ENCODE measurements around the gene STAM2. TPM values are rescaled to one million over a fixed set of nuclear protein-coding genes. Genes with fewer than 3 reads are reported as not detected.

The STAM2 gene
- total and polyA plus RNA-seq, 2 of the 13 experiments (the other 11 are each of a cell fraction or from before 2014, with no cell fraction given) = 14.7 to 24.1 TPM

DNA sequence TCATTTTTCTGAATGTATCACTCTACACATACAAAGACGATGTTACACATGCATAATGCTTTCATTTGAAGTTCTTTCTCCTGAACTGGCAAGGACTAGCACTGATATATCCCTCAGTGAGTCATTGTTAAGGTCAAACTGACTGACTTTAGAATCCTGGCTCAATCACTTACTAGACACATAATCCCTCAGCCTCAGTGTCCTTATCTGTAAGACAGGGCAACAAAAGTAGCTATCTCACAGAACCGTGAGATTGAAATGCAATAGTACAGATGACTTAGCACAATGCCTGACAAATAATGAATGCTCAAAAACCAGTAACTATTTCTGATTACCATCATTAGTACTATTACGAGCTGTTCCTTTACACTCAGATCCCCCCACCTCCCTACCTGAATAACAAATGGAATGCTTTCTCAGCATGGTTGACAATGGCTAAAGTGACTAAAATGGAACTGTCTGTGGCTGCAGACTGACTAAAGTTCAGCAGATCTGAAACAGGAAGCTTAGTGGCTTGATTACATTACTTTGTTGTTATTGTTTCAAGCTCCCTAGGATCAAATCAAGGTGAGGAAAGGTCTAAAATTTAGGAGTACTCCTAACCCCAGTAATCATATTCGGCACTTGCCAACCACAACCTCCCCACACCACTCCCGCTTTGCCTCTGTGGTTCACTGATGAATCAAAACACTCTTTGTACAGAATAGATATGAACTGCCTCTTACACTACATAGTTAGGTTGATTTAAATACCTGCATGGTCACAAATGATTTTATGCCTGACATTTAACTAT is 40.9 kb downstream of the STAM2 start:
- Histone ChIP-seq H3K27me3 (ENCODE audit: control insufficient read depth in 1 of 2, insufficient read depth in 2 of 2, low read length in 2 of 2) (no peaks in the 10 kb centered on the region), H3K9ac (ENCODE audit: insufficient read depth, low read depth, low read length) (no peak overlapping the region), H3K27ac (ENCODE audit: extremely low read length, insufficient read depth, low read length) (peak overlapping the region; percentile 0), H3K36me3 (replicated peaks in 1 of 2; ENCODE audit: control insufficient read depth in 1 of 2, insufficient read depth in 2 of 2, low read length in 2 of 2) (no peaks in the 10 kb centered on the region), H3K4me3 (replicated peaks in 1 of 3; ENCODE audit: insufficient read depth in 1 of 3, low read depth in 2 of 3, low read length in 3 of 3) (no peak overlapping the region), H3K9me3 (ENCODE audit: low read length) (no peaks in the 10 kb centered on the region), H3K79me2 (ENCODE audit: insufficient read depth, low read length) (no peaks in the 10 kb centered on the region), H3K4me2 (ENCODE audit: low read depth, low read length) (peak overlapping the region; percentile 19), H4K20me1 (ENCODE audit: insufficient read depth, low read length) (no peaks in the 10 kb centered on the region), H2AFZ (ENCODE audit: low read length) (no peak overlapping the region), H3K4me1 (ENCODE audit: insufficient read depth, low read length) (peaks cover 15% of the 10 kb centered on the region)
- peak; percentile 60 for FAIRE-seq
- no peak for TF ChIP-seq SOX13 (IDR thresholded peaks at IDR 0.05)
- TF ChIP-seq SOX13 (CRISPR knock-in tag; conservative IDR thresholded peaks at IDR 0.05 in 1 of 2, IDR thresholded peaks at IDR 0.05 in 1 of 2) = 0 out of 4 replicates have a peak, but pooled peaks of 1 of the 2 experiments have one; percentile 19
- peak; percentile 60; the same call in 1 of the 2 replicates for TF ChIP-seq SOX5 (CRISPR knock-in tag; IDR thresholded peaks at IDR 0.05; ENCODE audit: borderline replicate concordance)
- TF ChIP-seq ETV5 (CRISPR knock-in tag; IDR thresholded peaks at IDR 0.05; ENCODE audit: borderline replicate concordance) = peak; percentile 47; the same call in 1 of the 2 replicates
- TF ChIP-seq, protein P1, sequence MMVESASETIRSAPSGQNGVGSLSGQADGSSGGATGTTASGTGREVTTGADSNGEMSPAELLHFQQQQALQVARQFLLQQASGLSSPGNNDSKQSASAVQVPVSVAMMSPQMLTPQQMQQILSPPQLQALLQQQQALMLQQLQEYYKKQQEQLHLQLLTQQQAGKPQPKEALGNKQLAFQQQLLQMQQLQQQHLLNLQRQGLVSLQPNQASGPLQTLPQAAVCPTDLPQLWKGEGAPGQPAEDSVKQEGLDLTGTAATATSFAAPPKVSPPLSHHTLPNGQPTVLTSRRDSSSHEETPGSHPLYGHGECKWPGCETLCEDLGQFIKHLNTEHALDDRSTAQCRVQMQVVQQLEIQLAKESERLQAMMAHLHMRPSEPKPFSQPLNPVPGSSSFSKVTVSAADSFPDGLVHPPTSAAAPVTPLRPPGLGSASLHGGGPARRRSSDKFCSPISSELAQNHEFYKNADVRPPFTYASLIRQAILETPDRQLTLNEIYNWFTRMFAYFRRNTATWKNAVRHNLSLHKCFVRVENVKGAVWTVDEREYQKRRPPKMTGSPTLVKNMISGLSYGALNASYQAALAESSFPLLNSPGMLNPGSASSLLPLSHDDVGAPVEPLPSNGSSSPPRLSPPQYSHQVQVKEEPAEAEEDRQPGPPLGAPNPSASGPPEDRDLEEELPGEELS (CRISPR knock-in tag; IDR thresholded peaks at IDR 0.05) = no peak
- TF ChIP-seq KLF11 (CRISPR knock-in tag; IDR thresholded peaks at IDR 0.05) = no peak
- no peak for TF ChIP-seq ZSCAN31 (CRISPR knock-in tag; IDR thresholded peaks at IDR 0.05; ENCODE audit: low read depth)
- TF ChIP-seq, protein P2, sequence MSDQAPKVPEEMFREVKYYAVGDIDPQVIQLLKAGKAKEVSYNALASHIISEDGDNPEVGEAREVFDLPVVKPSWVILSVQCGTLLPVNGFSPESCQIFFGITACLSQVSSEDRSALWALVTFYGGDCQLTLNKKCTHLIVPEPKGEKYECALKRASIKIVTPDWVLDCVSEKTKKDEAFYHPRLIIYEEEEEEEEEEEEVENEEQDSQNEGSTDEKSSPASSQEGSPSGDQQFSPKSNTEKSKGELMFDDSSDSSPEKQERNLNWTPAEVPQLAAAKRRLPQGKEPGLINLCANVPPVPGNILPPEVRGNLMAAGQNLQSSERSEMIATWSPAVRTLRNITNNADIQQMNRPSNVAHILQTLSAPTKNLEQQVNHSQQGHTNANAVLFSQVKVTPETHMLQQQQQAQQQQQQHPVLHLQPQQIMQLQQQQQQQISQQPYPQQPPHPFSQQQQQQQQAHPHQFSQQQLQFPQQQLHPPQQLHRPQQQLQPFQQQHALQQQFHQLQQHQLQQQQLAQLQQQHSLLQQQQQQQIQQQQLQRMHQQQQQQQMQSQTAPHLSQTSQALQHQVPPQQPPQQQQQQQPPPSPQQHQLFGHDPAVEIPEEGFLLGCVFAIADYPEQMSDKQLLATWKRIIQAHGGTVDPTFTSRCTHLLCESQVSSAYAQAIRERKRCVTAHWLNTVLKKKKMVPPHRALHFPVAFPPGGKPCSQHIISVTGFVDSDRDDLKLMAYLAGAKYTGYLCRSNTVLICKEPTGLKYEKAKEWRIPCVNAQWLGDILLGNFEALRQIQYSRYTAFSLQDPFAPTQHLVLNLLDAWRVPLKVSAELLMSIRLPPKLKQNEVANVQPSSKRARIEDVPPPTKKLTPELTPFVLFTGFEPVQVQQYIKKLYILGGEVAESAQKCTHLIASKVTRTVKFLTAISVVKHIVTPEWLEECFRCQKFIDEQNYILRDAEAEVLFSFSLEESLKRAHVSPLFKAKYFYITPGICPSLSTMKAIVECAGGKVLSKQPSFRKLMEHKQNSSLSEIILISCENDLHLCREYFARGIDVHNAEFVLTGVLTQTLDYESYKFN (CRISPR knock-in tag; conservative IDR thresholded peaks at IDR 0.05) = peak; percentile 51; the same call in 1 of the 2 replicates
- no peak for TF ChIP-seq SOX6 (IDR thresholded peaks at IDR 0.05)
- peak; percentile 51; the same call in 1 of the 2 replicates for TF ChIP-seq SOX6 (CRISPR knock-in tag; IDR thresholded peaks at IDR 0.05)
- TF ChIP-seq HNF4A (CRISPR knock-in tag; IDR thresholded peaks at IDR 0.05) = peak; percentile 34; the same call in 1 of the 2 replicates
- TF ChIP-seq, protein P3, sequence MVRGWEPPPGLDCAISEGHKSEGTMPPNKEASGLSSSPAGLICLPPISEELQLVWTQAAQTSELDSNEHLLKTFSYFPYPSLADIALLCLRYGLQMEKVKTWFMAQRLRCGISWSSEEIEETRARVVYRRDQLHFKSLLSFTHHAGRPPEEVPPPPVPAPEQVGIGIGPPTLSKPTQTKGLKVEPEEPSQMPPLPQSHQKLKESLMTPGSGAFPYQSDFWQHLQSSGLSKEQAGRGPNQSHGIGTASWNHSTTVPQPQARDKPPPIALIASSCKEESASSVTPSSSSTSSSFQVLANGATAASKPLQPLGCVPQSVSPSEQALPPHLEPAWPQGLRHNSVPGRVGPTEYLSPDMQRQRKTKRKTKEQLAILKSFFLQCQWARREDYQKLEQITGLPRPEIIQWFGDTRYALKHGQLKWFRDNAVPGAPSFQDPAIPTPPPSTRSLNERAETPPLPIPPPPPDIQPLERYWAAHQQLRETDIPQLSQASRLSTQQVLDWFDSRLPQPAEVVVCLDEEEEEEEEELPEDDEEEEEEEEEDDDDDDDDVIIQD (CRISPR knock-in tag; IDR thresholded peaks at IDR 0.05; ENCODE audit: low read depth) = 0 out of 2 replicates have a peak, but pooled peaks have one; percentile 39
- CTCF ChIA-PET (ENCODE audit: low intra/inter-chr PET ratio, low total read pairs) = no interaction called here
- DNase-seq (ENCODE audit: low spot score) = peak; percentile 42
- in situ Hi-C loops (cut with HindIII; ENCODE audit: extremely low pct_ligation_motif_present, low pct_unique_long_range_greater_than_20kb) = no loop called here
- BruUV-seq (replicated peaks) = no TSS peak
- peak; percentile 90 for ATAC-seq
- intact Hi-C loops (cut with micrococcal nuclease; ENCODE audit: unreplicated experiment) = no loop called here
- POLR2A ChIA-PET = no interaction called here
- 85% methylated on average over 5 of the region's 5 CpGs for WGBS (ENCODE audit: low lambda C conversion rate)
